CD4-positive, alpha-beta T cell (primary cell): ENCODE results near the gene NOXA1. TPM values are rescaled to one million over a fixed set of nuclear protein-coding genes. Genes with fewer than 3 reads are reported as not detected.
A peak's percentile ranks its signal among the peaks of the same experiment; 100 is the strongest.

ENCODE experiments used
- ATAC-seq: fragments of 200-7000 bp; cut with Tn5 transposase; one replicate; pipeline ENCODE4 v1.10.0; 2022; ENCODE audit warnings: mild to moderate bottlenecking; ENCODE audit not compliant: poor library complexity
- CTCF ChIA-PET: fragments of 350-600 bp; sonication (Branson Sonifier 250); formaldehyde crosslinking; loops from one replicate; lab custom pipeline; 2021; ENCODE audit warnings: antibody characterized with exemption, inconsistent platforms; lab: Charles Lee
- POLR2A ChIA-PET: fragments of 350-600 bp; sonication (Branson Sonifier 250); formaldehyde crosslinking; loops from one replicate; lab custom pipeline; 2021; ENCODE audit warnings: antibody characterized with exemption, inconsistent platforms; lab: Charles Lee
- DNase-seq, 14 experiments: peaks; one replicate each; pipeline ENCODE4 v3.0.0-alpha.2; 2013 to 2020; ENCODE audit warnings: mixed read lengths in 2 of 14
- H3K27ac ChIP-seq, 2 donors: one replicate each; pipeline versions ENCODE4 v1.5.1 to v1.7.0; 2013; ENCODE audit warnings: low read length in 2 of 2, low read depth in 1 of 2, mild to moderate bottlenecking in 1 of 2
- H3K27me3 ChIP-seq, 2 experiments: 1 replicate in 1 of 2; 2 replicates in 1 of 2; pipeline versions ENCODE4 v1.6.1 to v1.7.0; 2013; ENCODE audit warnings: low read length in 2 of 2, control low read depth in 1 of 2, mild to moderate bottlenecking in 1 of 2, moderate library complexity in 1 of 2; ENCODE audit not compliant: insufficient read depth in 2 of 2, control insufficient read depth in 1 of 2
- H3K36me3 ChIP-seq: one replicate; pipeline ENCODE4 v1.6.1; 2013; ENCODE audit warnings: low read length, control low read depth; ENCODE audit not compliant: insufficient read depth
- H3K4me1 ChIP-seq: one replicate; pipeline ENCODE4 v1.6.1; 2013; ENCODE audit warnings: low read length, control low read depth; ENCODE audit not compliant: insufficient read depth
- H3K4me3 ChIP-seq: one replicate; pipeline ENCODE4 v1.5.1; 2013; ENCODE audit warnings: mild to moderate bottlenecking, low read length, moderate library complexity
- H3K9me3 ChIP-seq, 2 experiments: 1 replicate in 1 of 2; 2 replicates in 1 of 2; pipeline versions ENCODE4 v1.6.1 to v1.7.0; 2013; ENCODE audit warnings: low read length in 2 of 2, mild to moderate bottlenecking in 2 of 2, control low read depth in 1 of 2, moderate library complexity in 1 of 2; ENCODE audit not compliant: control insufficient read depth in 1 of 2, insufficient read depth in 1 of 2
- H3K27ac Mint-ChIP-seq: one replicate; pipeline ENCODE4 v1.8.0; 2020; ENCODE audit warnings: mixed read lengths
- H3K27me3 Mint-ChIP-seq: one replicate; pipeline ENCODE4 v1.8.0; 2021; ENCODE audit warnings: mixed read lengths
- H3K36me3 Mint-ChIP-seq: one replicate; pipeline ENCODE4 v1.8.0; 2021; ENCODE audit warnings: low read depth, mixed read lengths
- H3K4me1 Mint-ChIP-seq: one replicate; pipeline ENCODE4 v1.8.0; 2021; ENCODE audit warnings: low read depth, mixed read lengths
- H3K4me3 Mint-ChIP-seq: one replicate; pipeline ENCODE4 v1.8.0; 2020; ENCODE audit warnings: mild to moderate bottlenecking, mixed read lengths
- H3K9me3 Mint-ChIP-seq: one replicate; pipeline ENCODE4 v1.8.0; 2020; ENCODE audit warnings: mixed read lengths
- CTCF ChIP-seq: fragments of 200-600 bp; IDR thresholded peaks from one replicate; pipeline ENCODE4 v1.8.0; 2022; ENCODE audit warnings: antibody characterized with exemption, mild to moderate bottlenecking
- intact Hi-C, 2 experiments: fragments of 100-400 bp; cut with DNase I in 1 of 2; cut with micrococcal nuclease in 1 of 2; formaldehyde crosslinking; loops; one replicate each; pipeline versions ENCODE4 v1.15.1 to v1.9.0; 2023 to 2025; cut with DNase I, micrococcal nuclease
- total RNA-seq, 174 experiments: library from RNA in 2 of 174; stranded (reverse) in 2 of 174; gene quantifications; one replicate each; pipeline ENCODE4 v1.2.3 and lab custom pipeline; 2021 to 2026

Gene NOXA1
- total RNA-seq, 2 experiments from 2014 or later: 6.7 to 7.7 TPM

DNA sequence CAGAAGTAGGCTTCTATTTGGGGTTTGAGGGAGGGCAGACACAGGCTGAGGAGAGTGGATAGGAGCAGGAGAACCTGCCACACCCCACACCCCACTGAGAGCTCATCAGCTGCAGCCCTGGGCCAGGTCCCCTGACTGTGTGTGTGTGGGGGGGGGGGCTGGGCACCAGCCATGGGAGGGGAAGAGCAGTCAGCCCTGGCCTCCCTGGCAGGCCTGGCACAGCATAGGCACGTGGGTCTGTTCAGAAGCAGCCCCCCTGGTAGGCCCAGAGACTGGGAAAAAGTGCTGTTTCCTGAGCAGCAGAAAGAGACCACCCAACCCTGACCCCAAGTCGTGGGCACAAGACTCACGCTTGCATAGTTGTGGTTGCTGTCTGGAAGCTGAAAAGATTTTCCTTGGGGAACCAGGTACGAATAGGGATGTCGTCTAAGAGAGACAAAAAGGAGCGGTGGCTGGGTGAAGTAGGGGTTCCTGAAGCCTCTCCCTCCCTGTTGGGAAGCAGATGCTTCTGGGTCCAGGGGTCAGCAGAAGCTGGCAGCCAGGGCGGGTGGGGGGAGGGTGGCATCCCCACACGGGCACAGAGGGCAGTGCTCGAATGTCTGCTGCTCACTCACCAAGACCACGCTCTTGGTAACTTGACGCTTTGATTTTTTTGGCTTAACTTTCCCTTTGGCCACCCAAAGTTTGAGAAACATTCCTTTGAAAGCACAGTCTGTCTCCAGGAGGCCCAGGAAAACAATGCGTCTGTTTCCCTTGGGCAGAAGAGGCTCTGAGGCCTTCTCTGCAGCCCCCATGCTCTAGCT lies 33.1 kb downstream of the NOXA1 start:
- Mint-ChIP-seq H3K9me3 (no peaks in the 10 kb centered on the region), H3K36me3 (peaks cover 20% of the 10 kb centered on the region), H3K27ac (peak overlapping the region; percentile 65), H3K27me3 (no peaks in the 10 kb centered on the region), H3K4me1 (peaks cover 46% of the 10 kb centered on the region), H3K4me3 (peak overlapping the region; percentile 75)
- DNase-seq (peak in 1 of 14 experiments; percentile 33), ATAC-seq (no peak)
- ChIA-PET CTCF (no interaction called here), POLR2A (no interaction called here)
- TF ChIP-seq CTCF: no peak
- H3K27ac ChIP-seq: no peak overlapping the region
- H3K9me3 ChIP-seq: peaks cover 0 to 6% of the 10 kb centered on the region in 2 experiments
- H3K4me3 ChIP-seq: no peak overlapping the region
- peaks cover 17% of the 10 kb centered on the region for H3K36me3 ChIP-seq
- peaks cover 91% of the 10 kb centered on the region for H3K4me1 ChIP-seq
- H3K27me3 ChIP-seq: no peaks in the 10 kb centered on the region
- intact Hi-C loops: loop anchor here in 1 of 2 experiments (5.0 to 10.0 kb wide), 2 partner anchors 151 to 661 kb away; partner anchors contain the start of genes ARRDC1, CCDC183 and TMEM141

GRCh38 chr9:137456864-137457405 lies 33.7 kb downstream of the NOXA1 start:
- Histone ChIP-seq H3K9me3 (peaks cover 0 to 6% of the 10 kb centered on the region in 2 experiments), H3K4me1 (peaks cover 92% of the 10 kb centered on the region), H3K27me3 (no peaks in the 10 kb centered on the region), H3K36me3 (peaks cover 17% of the 10 kb centered on the region), H3K4me3 (no peak overlapping the region), H3K27ac (no peak overlapping the region)
- ChIA-PET POLR2A (no interaction called here), CTCF (no interaction called here)
- ATAC-seq: no peak
- no peak for TF ChIP-seq CTCF
- peak in 1 of 14 experiments; percentile 44 for DNase-seq
- Mint-ChIP-seq H3K4me1 (peaks cover 50% of the 10 kb centered on the region), H3K4me3 (peak overlapping the region; percentile 54), H3K27ac (no peak overlapping the region), H3K9me3 (no peaks in the 10 kb centered on the region), H3K36me3 (peaks cover 20% of the 10 kb centered on the region), H3K27me3 (no peaks in the 10 kb centered on the region)
- intact Hi-C loops: loop anchor here in 1 of 2 experiments (5.0 to 10.0 kb wide), 2 partner anchors 150 to 662 kb away; partner anchors contain the start of genes ARRDC1, CCDC183 and TMEM141

GRCh38 chr9:137457406-137458193 lies 34.4 kb downstream of the NOXA1 start:
- Mint-ChIP-seq H3K4me3 (peak overlapping the region; percentile 71), H3K9me3 (no peaks in the 10 kb centered on the region), H3K36me3 (peaks cover 20% of the 10 kb centered on the region), H3K27me3 (no peaks in the 10 kb centered on the region), H3K27ac (peak overlapping the region; percentile 27), H3K4me1 (peaks cover 47% of the 10 kb centered on the region)
- Histone ChIP-seq H3K9me3 (peaks cover 0 to 4% of the 10 kb centered on the region in 2 experiments), H3K27me3 (no peaks in the 10 kb centered on the region), H3K4me1 (peaks cover 92% of the 10 kb centered on the region), H3K36me3 (peaks cover 17% of the 10 kb centered on the region), H3K4me3 (peak overlapping the region; percentile 26), H3K27ac (no peak overlapping the region)
- ChIA-PET POLR2A (no interaction called here), CTCF (no interaction called here)
- DNase-seq (no peak), ATAC-seq (no peak)
- no peak for TF ChIP-seq CTCF
- intact Hi-C loops: loop anchor here in 1 of 2 experiments (2.0 to 10.0 kb wide), 3 partner anchors 35 to 663 kb away; partner anchors contain the start of genes ARRDC1, CCDC183, EXD3 and NOXA1
